HUES48 (cell line): Measurements from ENCODE around the gene SH3BP4.
A peak's percentile ranks its signal among the peaks of the same experiment; 100 is the strongest.
"Not testable (repeated sequence)": the region's sequence is repeated elsewhere in the genome, so short reads cannot be mapped to it uniquely, and the experiment has no call there.

Experiments
- H3K27ac ChIP-seq: one replicate; pipeline ENCODE4 v1.7.0; 2013; ENCODE audit warnings: low read depth, low read length, inconsistent platforms
- H3K27me3 ChIP-seq: 2 replicates; pipeline ENCODE4 v1.6.1; 2013; ENCODE audit warnings: mild to moderate bottlenecking, low read length; ENCODE audit not compliant: control insufficient read depth, insufficient read depth
- H3K36me3 ChIP-seq: 2 replicates; pipeline ENCODE4 v1.6.1; 2013; ENCODE audit warnings: low read length; ENCODE audit not compliant: control insufficient read depth, insufficient read depth
- H3K4me1 ChIP-seq: 2 replicates; pipeline ENCODE4 v1.6.1; 2013; ENCODE audit warnings: mild to moderate bottlenecking, low read length; ENCODE audit not compliant: control insufficient read depth, insufficient read depth
- H3K4me3 ChIP-seq: 2 replicates; pipeline ENCODE4 v1.5.1; 2013; ENCODE audit warnings: mild to moderate bottlenecking, low read depth, low read length
- H3K9ac ChIP-seq: 2 replicates; pipeline ENCODE4 v1.6.1; 2013; ENCODE audit warnings: mild to moderate bottlenecking, low read depth, low read length, moderate library complexity
- H3K9me3 ChIP-seq: 2 replicates; pipeline ENCODE4 v1.6.1; 2013; ENCODE audit warnings: low read length; ENCODE audit not compliant: control insufficient read depth, insufficient read depth

Gene SH3BP4

GRCh38 chr2:235054475-235054874, 102.7 kb downstream of the SH3BP4 start:
- peaks cover 41% of the 10 kb centered on the region for H3K36me3 ChIP-seq
- no peaks in the 10 kb centered on the region for H3K9me3 ChIP-seq
- no peak overlapping the region for H3K4me3 ChIP-seq
- H3K9ac ChIP-seq = no peak overlapping the region
- H3K27me3 ChIP-seq = no peaks in the 10 kb centered on the region
- no peaks in the 10 kb centered on the region for H3K4me1 ChIP-seq
- H3K27ac ChIP-seq = no peak overlapping the region

- Histone ChIP-seq H3K36me3 (peaks cover 41% of the 10 kb centered on the region), H3K9ac (no peak overlapping the region), H3K27ac (no peak overlapping the region), H3K9me3 (no peaks in the 10 kb centered on the region), H3K4me1 (no peaks in the 10 kb centered on the region), H3K4me3 (no peak overlapping the region), H3K27me3 (no peaks in the 10 kb centered on the region)
Observed at GRCh38 chr2:235054919-235055318, 103.1 kb downstream of the SH3BP4 start.

GRCh38 chr2:235055891-235056516, 104.2 kb downstream of the SH3BP4 start:
- Histone ChIP-seq H3K36me3 (peaks cover 41% of the 10 kb centered on the region), H3K9ac (no peak overlapping the region), H3K4me1 (no peaks in the 10 kb centered on the region), H3K4me3 (no peak overlapping the region), H3K27me3 (no peaks in the 10 kb centered on the region), H3K9me3 (no peaks in the 10 kb centered on the region), H3K27ac (no peak overlapping the region)

GRCh38 chr2:235056768-235057167, 105.0 kb downstream of the SH3BP4 start:
- Histone ChIP-seq H3K27ac (no peak overlapping the region), H3K4me3 (no peak overlapping the region), H3K36me3 (peaks cover 41% of the 10 kb centered on the region), H3K4me1 (no peaks in the 10 kb centered on the region), H3K9ac (no peak overlapping the region), H3K27me3 (no peaks in the 10 kb centered on the region), H3K9me3 (no peaks in the 10 kb centered on the region)

- not testable (repeated sequence) for H3K27ac ChIP-seq, H3K9ac ChIP-seq, H3K27me3 ChIP-seq, H3K4me1 ChIP-seq, H3K4me3 ChIP-seq, H3K9me3 ChIP-seq
- peaks cover 35% of the 10 kb centered on the region for H3K36me3 ChIP-seq
Observed at GRCh38 chr2:235057616-235058015, 105.8 kb downstream of the SH3BP4 start.

GRCh38 chr2:235059161-235059560, 107.3 kb downstream of the SH3BP4 start:
- H3K27ac ChIP-seq = no peak overlapping the region
- no peaks in the 10 kb centered on the region for H3K9me3 ChIP-seq
- no peaks in the 10 kb centered on the region for H3K27me3 ChIP-seq
- H3K4me1 ChIP-seq = no peaks in the 10 kb centered on the region
- peaks cover 20% of the 10 kb centered on the region for H3K36me3 ChIP-seq
- no peak overlapping the region for H3K4me3 ChIP-seq
- no peak overlapping the region for H3K9ac ChIP-seq

GRCh38 chr2:235061656-235062055, 109.8 kb downstream of the SH3BP4 start:
- peaks cover 11% of the 10 kb centered on the region for H3K4me1 ChIP-seq
- no peak overlapping the region for H3K4me3 ChIP-seq
- H3K27me3 ChIP-seq = no peaks in the 10 kb centered on the region
- H3K9ac ChIP-seq = no peak overlapping the region
- H3K27ac ChIP-seq = no peak overlapping the region
- no peaks in the 10 kb centered on the region for H3K36me3 ChIP-seq
- H3K9me3 ChIP-seq = no peaks in the 10 kb centered on the region

- no peak overlapping the region for H3K9ac ChIP-seq
- no peaks in the 10 kb centered on the region for H3K36me3 ChIP-seq
- H3K4me3 ChIP-seq = no peak overlapping the region
- no peak overlapping the region for H3K27ac ChIP-seq
- peaks cover 16% of the 10 kb centered on the region for H3K4me1 ChIP-seq
- no peaks in the 10 kb centered on the region for H3K9me3 ChIP-seq
- no peaks in the 10 kb centered on the region for H3K27me3 ChIP-seq
Observed at GRCh38 chr2:235063471-235063961, 111.7 kb downstream of the SH3BP4 start.

GRCh38 chr2:235064976-235065375, 113.2 kb downstream of the SH3BP4 start:
- Histone ChIP-seq H3K27ac (no peak overlapping the region), H3K9ac (no peak overlapping the region), H3K9me3 (no peaks in the 10 kb centered on the region), H3K4me1 (peaks cover 23% of the 10 kb centered on the region), H3K27me3 (no peaks in the 10 kb centered on the region), H3K4me3 (no peak overlapping the region), H3K36me3 (no peaks in the 10 kb centered on the region)

- H3K27me3 ChIP-seq = no peaks in the 10 kb centered on the region
- H3K36me3 ChIP-seq = no peaks in the 10 kb centered on the region
- peak overlapping the region; percentile 62 for H3K27ac ChIP-seq
- no peak overlapping the region for H3K4me3 ChIP-seq
- H3K9ac ChIP-seq = no peak overlapping the region
- H3K9me3 ChIP-seq = no peaks in the 10 kb centered on the region
- peaks cover 31% of the 10 kb centered on the region for H3K4me1 ChIP-seq
Observed at GRCh38 chr2:235066490-235066889, 114.7 kb downstream of the SH3BP4 start.

- Histone ChIP-seq H3K27me3 (no peaks in the 10 kb centered on the region), H3K36me3 (no peaks in the 10 kb centered on the region), H3K9me3 (no peaks in the 10 kb centered on the region), H3K9ac (no peak overlapping the region), H3K4me1 (peaks cover 31% of the 10 kb centered on the region), H3K4me3 (no peak overlapping the region), H3K27ac (peak overlapping the region; percentile 62)
Observed at GRCh38 chr2:235066895-235067294, 115.1 kb downstream of the SH3BP4 start.
